HepG2 (cell line): Measurements from ENCODE around the gene TMEFF2. TPM values are rescaled to one million over a fixed set of nuclear protein-coding genes. Genes with fewer than 3 reads are reported as not detected.

ENCODE experiments used
- ATAC-seq: fragments of 200-7000 bp; cut with Tn5 transposase; 3 replicates; pipeline ENCODE4 v1.9.1; 2020; ENCODE audit warnings: mild to moderate bottlenecking, moderate library complexity
- BruUV-seq: library from RNA; stranded (reverse); fragments of 400-500 nt; replicated peaks from 2 replicates; lab custom pipeline; 2021; lab: Mats Ljungman, UMichigan
- CTCF ChIA-PET: fragments of 300-600 bp; formaldehyde crosslinking; extraction: SDS; loops from one replicate; lab custom pipeline; 2021; ENCODE audit warnings: low total read pairs, inconsistent platforms, low intra/inter-chr PET ratio; lab: Yijun Ruan, JAX
- POLR2A ChIA-PET: fragments of 350-600 bp; sonication (Branson Sonifier 250); formaldehyde crosslinking; loops from one replicate; lab custom pipeline; 2020; ENCODE audit warnings: antibody characterized with exemption, inconsistent platforms; lab: Yijun Ruan, JAX
- DNase-seq: peaks from one replicate; pipeline ENCODE4 v3.0.0-alpha.2; 2015; ENCODE audit warnings: low spot score
- FAIRE-seq: peaks from 3 replicates; lab custom pipeline; 2011; peaks lifted over from hg19 to GRCh38; lab: Jason Lieb, UNC
- H2AFZ ChIP-seq: one replicate; pipeline ENCODE4 v1.6.1; 2011; ENCODE audit warnings: low read length, inconsistent platforms
- H3K27ac ChIP-seq: fragments of 300-600 bp; 3 replicates; pipeline ENCODE4 v1.8.0; 2011; ENCODE audit warnings: mixed run types, mild to moderate bottlenecking, mixed read lengths, low read length, inconsistent platforms; ENCODE audit not compliant: insufficient read depth; ENCODE audit errors: extremely low read length
- H3K27me3 ChIP-seq, 2 experiments: fragments of 200-600 bp in 1 of 2; 2 replicates in 1 of 2; 3 replicates in 1 of 2; pipeline versions ENCODE4 v1.6.0 to v1.8.0; 2011; ENCODE audit warnings: low read length in 2 of 2, mild to moderate bottlenecking in 2 of 2, moderate library complexity in 2 of 2, inconsistent platforms in 1 of 2; ENCODE audit not compliant: insufficient read depth in 2 of 2, control insufficient read depth in 1 of 2
- H3K36me3 ChIP-seq, 2 experiments: fragments of 200-600 bp in 1 of 2; replicated peaks in 1 of 2; 2 replicates in 1 of 2; 3 replicates in 1 of 2; pipeline versions ENCODE4 v1.5.1 to v1.8.0; 2011; ENCODE audit warnings: low read length in 2 of 2, inconsistent platforms in 1 of 2; ENCODE audit not compliant: insufficient read depth in 2 of 2, control insufficient read depth in 1 of 2
- H3K4me1 ChIP-seq: 2 replicates; pipeline ENCODE4 v1.5.1; 2012; ENCODE audit warnings: low read length, inconsistent platforms; ENCODE audit not compliant: insufficient read depth
- H3K4me2 ChIP-seq: 2 replicates; pipeline ENCODE4 v1.6.0; 2011; ENCODE audit warnings: low read depth, low read length, inconsistent platforms
- H3K4me3 ChIP-seq, 3 experiments: fragments of 200-600 bp in 1 of 3; sonication (generic), shearing (Covaris generic) in 1 of 3; replicated peaks in 1 of 3; 2 replicates each; pipeline ENCODE4 v1.5.1; 2011 to 2016; ENCODE audit warnings: low read length in 3 of 3, inconsistent platforms in 2 of 3, low read depth in 2 of 3, mild to moderate bottlenecking in 2 of 3, control low read depth in 1 of 3, mixed read lengths in 1 of 3; ENCODE audit not compliant: insufficient read depth in 1 of 3
- H3K79me2 ChIP-seq: one replicate; pipeline ENCODE4 v1.6.1; 2011; ENCODE audit warnings: low read length, inconsistent platforms; ENCODE audit not compliant: insufficient read depth
- H3K9ac ChIP-seq: 2 replicates; pipeline ENCODE4 v1.6.0; 2011; ENCODE audit warnings: mild to moderate bottlenecking, low read depth, low read length, inconsistent platforms; ENCODE audit not compliant: insufficient read depth
- H3K9me3 ChIP-seq: 2 replicates; pipeline ENCODE4 v1.5.1; 2012; ENCODE audit warnings: mild to moderate bottlenecking, low read length
- H4K20me1 ChIP-seq: 2 replicates; pipeline ENCODE4 v1.6.0; 2011; ENCODE audit warnings: inconsistent platforms, mild to moderate bottlenecking, low read length, moderate library complexity; ENCODE audit not compliant: insufficient read depth
- GABPB1 ChIP-seq: IDR thresholded peaks from 2 replicates; pipeline ENCODE4 v1.6.1; 2016; ENCODE audit warnings: mild to moderate bottlenecking, missing genetic modification reagents, moderate library complexity, missing compliant biosample characterization
- KDM5B ChIP-seq: sonication (generic); formaldehyde crosslinking; IDR thresholded peaks from 2 replicates; pipeline ENCODE4 v1.4.0; 2020; ENCODE audit warnings: missing genetic modification reagents, mild to moderate bottlenecking, borderline replicate concordance
- MAFF ChIP-seq: IDR thresholded peaks from 2 replicates; pipeline ENCODE4 v1.6.1; 2011; ENCODE audit warnings: low read depth, low read length, improper control_type of control experiment
- REPIN1 ChIP-seq: sonication (generic); formaldehyde crosslinking; IDR thresholded peaks from 2 replicates; pipeline ENCODE4 v1.8.0; 2022; ENCODE audit warnings: missing genetic modification reagents, low read depth, mild to moderate bottlenecking, borderline replicate concordance
- SNRNP70 ChIP-seq: fragments of 200-400 bp; formaldehyde crosslinking; IDR thresholded peaks from 2 replicates; pipeline ENCODE4 v1.6.1; 2017; ENCODE audit warnings: mild to moderate bottlenecking, low read depth, low read length, moderate library complexity
- SRSF9 ChIP-seq: fragments of 200-400 bp; formaldehyde crosslinking; IDR thresholded peaks from 2 replicates; pipeline ENCODE4 v1.6.1; 2018; ENCODE audit warnings: borderline replicate concordance, mild to moderate bottlenecking, low read depth, low read length; ENCODE audit not compliant: insufficient read depth, poor library complexity, severe bottlenecking
- ZNF256 ChIP-seq: sonication (generic); formaldehyde crosslinking; conservative IDR thresholded peaks from 2 replicates; pipeline ENCODE4 v1.4.0; 2020; ENCODE audit warnings: missing genetic modification reagents
- ZNF317 ChIP-seq: sonication (generic); formaldehyde crosslinking; IDR thresholded peaks from 2 replicates; pipeline ENCODE4 v1.5.0; 2020; ENCODE audit warnings: mild to moderate bottlenecking, missing genetic modification reagents
- ZNF776 ChIP-seq: sonication (generic); formaldehyde crosslinking; IDR thresholded peaks from 2 replicates; pipeline ENCODE4 v1.4.0; 2020; ENCODE audit warnings: mild to moderate bottlenecking, missing genetic modification reagents
- ZSCAN30 ChIP-seq: sonication (generic); formaldehyde crosslinking; IDR thresholded peaks from 2 replicates; pipeline ENCODE4 v1.5.0; 2020; ENCODE audit warnings: mild to moderate bottlenecking, missing genetic modification reagents
- WGBS: methylation state at CpG from one replicate; pipeline ENCODE4 v1.1.6; 2017; ENCODE audit warnings: low lambda C conversion rate; 5-methylcytosine and 5-hydroxymethylcytosine counted together
- in situ Hi-C: cut with HindIII; loops from 2 replicates; pipeline ENCODE4 v1.10.0; 2017; ENCODE audit warnings: low pct_unique_long_range_greater_than_20kb; ENCODE audit not compliant: extremely low pct_ligation_motif_present
- intact Hi-C: fragments of 100-400 bp; cut with micrococcal nuclease; formaldehyde crosslinking; loops from one replicate; pipeline ENCODE4 v1.10.0; 2022; ENCODE audit not compliant: unreplicated experiment
- polyA plus RNA-seq, 8 experiments: library from polyadenylated mRNA; depleted of rRNA in 3 of 8; stranded (reverse) in 7 of 8; unstranded in 1 of 8; fragments of >200 nt; fragmentation: Illumina TruSeq in 4 of 8; extraction: Trizol in 4 of 8; gene quantifications; 2 replicates each; pipeline versions ENCODE4 v1.2.1 to v1.2.3, GENCODE V29; 2011 to 2016; ENCODE audit warnings: low read depth in 4 of 8, missing spikeins in 1 of 8, mixed read lengths in 1 of 8; ENCODE audit not compliant: insufficient read depth in 1 of 8
- total RNA-seq, 5 experiments: library from RNA; depleted of rRNA; stranded (reverse); fragments of >200 nt; fragmentation: Illumina TruSeq; extraction: Trizol; gene quantifications; 2 replicates each; pipeline ENCODE4 v1.2.3, GENCODE V29; 2016; ENCODE audit warnings: low read depth in 1 of 5
- TF ChIP-seq, protein P1 (sequence below): sonication (generic); formaldehyde crosslinking; IDR thresholded peaks from 2 replicates; pipeline ENCODE4 v1.8.0; 2022; ENCODE audit warnings: mild to moderate bottlenecking, missing genetic modification reagents; ENCODE audit not compliant: insufficient replicate concordance
- TF ChIP-seq, protein P2 (sequence below): sonication (generic); formaldehyde crosslinking; IDR thresholded peaks from 2 replicates; pipeline ENCODE4 v1.4.0; 2020; ENCODE audit warnings: missing genetic modification reagents
- TF ChIP-seq, protein P3 (sequence below): sonication (generic); formaldehyde crosslinking; IDR thresholded peaks from 2 replicates; pipeline ENCODE4 v1.5.0; 2020; ENCODE audit warnings: missing genetic modification reagents
- TF ChIP-seq, protein P4 (sequence below): sonication (generic); formaldehyde crosslinking; IDR thresholded peaks from 2 replicates; pipeline ENCODE4 v1.8.0; 2022; ENCODE audit warnings: low read depth, missing genetic modification reagents

The TMEFF2 gene
- total and polyA plus RNA-seq, 2 of the 13 experiments (the other 11 are each of a cell fraction or from before 2014, with no cell fraction given) = not detected

DNA sequence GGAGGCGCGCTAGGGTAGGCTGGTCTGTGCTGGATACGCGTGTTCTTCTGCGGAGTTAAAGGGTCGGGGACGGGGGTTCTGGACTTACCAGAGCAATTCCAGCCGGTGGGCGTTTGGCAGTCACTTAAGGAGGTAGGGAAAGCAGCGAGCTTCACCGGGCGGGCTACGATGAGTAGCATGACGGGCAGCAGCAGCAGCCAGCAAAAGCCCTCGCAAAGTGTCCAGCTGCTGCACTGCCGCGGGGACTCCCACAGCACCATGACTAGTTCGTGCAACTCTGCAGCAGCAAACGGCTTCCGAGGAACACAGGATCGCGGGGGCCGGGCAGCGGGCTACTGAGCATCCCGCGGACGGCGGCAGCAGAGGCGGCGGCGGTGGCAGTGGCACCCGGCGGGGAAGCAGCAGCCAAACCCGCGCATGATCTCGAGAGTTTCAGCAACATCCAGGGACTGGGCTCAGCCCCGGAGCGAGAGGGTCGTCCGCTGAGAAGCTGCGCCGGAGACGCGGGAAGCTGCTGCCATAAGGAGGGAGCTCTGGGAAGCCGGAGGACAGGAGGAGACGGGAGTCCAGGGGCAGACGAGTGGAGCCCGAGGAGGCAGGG lies 368 bp downstream of the TMEFF2 start:
- no peak overlapping the region for H2AFZ ChIP-seq
- no peaks in the 10 kb centered on the region for H3K4me1 ChIP-seq
- no peaks in the 10 kb centered on the region for H3K36me3 ChIP-seq
- H3K27me3 ChIP-seq = peaks cover 12 to 46% of the 10 kb centered on the region in 2 experiments; a peak in 4 of 5 replicates
- H3K27ac ChIP-seq = no peak overlapping the region
- DNase-seq (no peak), ATAC-seq (peak; percentile 17), FAIRE-seq (no peak)
- H3K4me3 ChIP-seq = no peak overlapping the region
- no peaks in the 10 kb centered on the region for H4K20me1 ChIP-seq
- no peaks in the 10 kb centered on the region for H3K9me3 ChIP-seq
- ChIA-PET POLR2A (no interaction called here), CTCF (no interaction called here)
- H3K79me2 ChIP-seq = no peaks in the 10 kb centered on the region
- no peak overlapping the region for H3K9ac ChIP-seq
- 44% methylated on average over 33 of the region's 48 CpGs for WGBS
- intact Hi-C loops (loop anchor here (5.0 to 10.0 kb wide), 3 partner anchors 360 to 1388 kb away; no protein-coding TSS in a partner anchor), in situ Hi-C loops (no loop called here)
- no TSS peak for BruUV-seq
- no peak overlapping the region for H3K4me2 ChIP-seq
- TF ChIP-seq, protein P1, sequence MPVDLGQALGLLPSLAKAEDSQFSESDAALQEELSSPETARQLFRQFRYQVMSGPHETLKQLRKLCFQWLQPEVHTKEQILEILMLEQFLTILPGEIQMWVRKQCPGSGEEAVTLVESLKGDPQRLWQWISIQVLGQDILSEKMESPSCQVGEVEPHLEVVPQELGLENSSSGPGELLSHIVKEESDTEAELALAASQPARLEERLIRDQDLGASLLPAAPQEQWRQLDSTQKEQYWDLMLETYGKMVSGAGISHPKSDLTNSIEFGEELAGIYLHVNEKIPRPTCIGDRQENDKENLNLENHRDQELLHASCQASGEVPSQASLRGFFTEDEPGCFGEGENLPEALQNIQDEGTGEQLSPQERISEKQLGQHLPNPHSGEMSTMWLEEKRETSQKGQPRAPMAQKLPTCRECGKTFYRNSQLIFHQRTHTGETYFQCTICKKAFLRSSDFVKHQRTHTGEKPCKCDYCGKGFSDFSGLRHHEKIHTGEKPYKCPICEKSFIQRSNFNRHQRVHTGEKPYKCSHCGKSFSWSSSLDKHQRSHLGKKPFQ (CRISPR knock-in tag) = no peak
- TF ChIP-seq ZSCAN30 (CRISPR knock-in tag) (no peak), ZNF776 (CRISPR knock-in tag) (no peak), KDM5B (no peak), MAFF (no peak), ZNF256 (CRISPR knock-in tag) (no peak), ZNF317 (no peak), REPIN1 (no peak), SNRNP70 (no peak), GABPB1 (CRISPR knock-in tag) (no peak), SRSF9 (no peak)
- TF ChIP-seq, protein P2, sequence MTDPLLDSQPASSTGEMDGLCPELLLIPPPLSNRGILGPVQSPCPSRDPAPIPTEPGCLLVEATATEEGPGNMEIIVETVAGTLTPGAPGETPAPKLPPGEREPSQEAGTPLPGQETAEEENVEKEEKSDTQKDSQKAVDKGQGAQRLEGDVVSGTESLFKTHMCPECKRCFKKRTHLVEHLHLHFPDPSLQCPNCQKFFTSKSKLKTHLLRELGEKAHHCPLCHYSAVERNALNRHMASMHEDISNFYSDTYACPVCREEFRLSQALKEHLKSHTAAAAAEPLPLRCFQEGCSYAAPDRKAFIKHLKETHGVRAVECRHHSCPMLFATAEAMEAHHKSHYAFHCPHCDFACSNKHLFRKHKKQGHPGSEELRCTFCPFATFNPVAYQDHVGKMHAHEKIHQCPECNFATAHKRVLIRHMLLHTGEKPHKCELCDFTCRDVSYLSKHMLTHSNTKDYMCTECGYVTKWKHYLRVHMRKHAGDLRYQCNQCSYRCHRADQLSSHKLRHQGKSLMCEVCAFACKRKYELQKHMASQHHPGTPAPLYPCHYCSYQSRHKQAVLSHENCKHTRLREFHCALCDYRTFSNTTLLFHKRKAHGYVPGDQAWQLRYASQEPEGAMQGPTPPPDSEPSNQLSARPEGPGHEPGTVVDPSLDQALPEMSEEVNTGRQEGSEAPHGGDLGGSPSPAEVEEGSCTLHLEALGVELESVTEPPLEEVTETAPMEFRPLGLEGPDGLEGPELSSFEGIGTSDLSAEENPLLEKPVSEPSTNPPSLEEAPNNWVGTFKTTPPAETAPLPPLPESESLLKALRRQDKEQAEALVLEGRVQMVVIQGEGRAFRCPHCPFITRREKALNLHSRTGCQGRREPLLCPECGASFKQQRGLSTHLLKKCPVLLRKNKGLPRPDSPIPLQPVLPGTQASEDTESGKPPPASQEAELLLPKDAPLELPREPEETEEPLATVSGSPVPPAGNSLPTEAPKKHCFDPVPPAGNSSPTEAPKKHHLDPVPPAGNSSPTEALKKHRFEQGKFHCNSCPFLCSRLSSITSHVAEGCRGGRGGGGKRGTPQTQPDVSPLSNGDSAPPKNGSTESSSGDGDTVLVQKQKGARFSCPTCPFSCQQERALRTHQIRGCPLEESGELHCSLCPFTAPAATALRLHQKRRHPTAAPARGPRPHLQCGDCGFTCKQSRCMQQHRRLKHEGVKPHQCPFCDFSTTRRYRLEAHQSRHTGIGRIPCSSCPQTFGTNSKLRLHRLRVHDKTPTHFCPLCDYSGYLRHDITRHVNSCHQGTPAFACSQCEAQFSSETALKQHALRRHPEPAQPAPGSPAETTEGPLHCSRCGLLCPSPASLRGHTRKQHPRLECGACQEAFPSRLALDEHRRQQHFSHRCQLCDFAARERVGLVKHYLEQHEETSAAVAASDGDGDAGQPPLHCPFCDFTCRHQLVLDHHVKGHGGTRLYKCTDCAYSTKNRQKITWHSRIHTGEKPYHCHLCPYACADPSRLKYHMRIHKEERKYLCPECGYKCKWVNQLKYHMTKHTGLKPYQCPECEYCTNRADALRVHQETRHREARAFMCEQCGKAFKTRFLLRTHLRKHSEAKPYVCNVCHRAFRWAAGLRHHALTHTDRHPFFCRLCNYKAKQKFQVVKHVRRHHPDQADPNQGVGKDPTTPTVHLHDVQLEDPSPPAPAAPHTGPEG = no peak
- TF ChIP-seq, protein P3, sequence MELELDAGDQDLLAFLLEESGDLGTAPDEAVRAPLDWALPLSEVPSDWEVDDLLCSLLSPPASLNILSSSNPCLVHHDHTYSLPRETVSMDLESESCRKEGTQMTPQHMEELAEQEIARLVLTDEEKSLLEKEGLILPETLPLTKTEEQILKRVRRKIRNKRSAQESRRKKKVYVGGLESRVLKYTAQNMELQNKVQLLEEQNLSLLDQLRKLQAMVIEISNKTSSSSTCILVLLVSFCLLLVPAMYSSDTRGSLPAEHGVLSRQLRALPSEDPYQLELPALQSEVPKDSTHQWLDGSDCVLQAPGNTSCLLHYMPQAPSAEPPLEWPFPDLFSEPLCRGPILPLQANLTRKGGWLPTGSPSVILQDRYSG (CRISPR knock-in tag) = no peak
- TF ChIP-seq, protein P4, sequence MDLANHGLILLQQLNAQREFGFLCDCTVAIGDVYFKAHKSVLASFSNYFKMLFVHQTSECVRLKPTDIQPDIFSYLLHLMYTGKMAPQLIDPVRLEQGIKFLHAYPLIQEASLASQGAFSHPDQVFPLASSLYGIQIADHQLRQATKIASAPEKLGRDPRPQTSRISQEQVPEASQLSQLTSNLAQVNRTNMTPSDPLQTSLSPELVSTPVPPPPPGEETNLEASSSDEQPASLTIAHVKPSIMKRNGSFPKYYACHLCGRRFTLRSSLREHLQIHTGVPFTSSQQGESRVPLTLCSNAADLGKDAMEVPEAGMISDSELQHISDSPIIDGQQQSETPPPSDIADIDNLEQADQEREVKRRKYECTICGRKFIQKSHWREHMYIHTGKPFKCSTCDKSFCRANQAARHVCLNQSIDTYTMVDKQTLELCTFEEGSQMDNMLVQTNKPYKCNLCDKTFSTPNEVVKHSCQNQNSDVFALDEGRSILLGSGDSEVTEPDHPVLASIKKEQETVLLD (CRISPR knock-in tag) = no peak
